T47D (cell line): ENCODE results near the gene CPLX1.
"Not testable (repeated sequence)": the region's sequence is repeated elsewhere in the genome, so short reads cannot be mapped to it uniquely, and the experiment has no call there.

Experiments
- DNase-seq, 2 experiments: peaks; one replicate each; pipeline versions ENCODE4 v3.0.0 to v3.0.0-alpha.2; 2011 to 2012; ENCODE audit warnings: low read depth in 1 of 2, low spot score in 1 of 2
- JUND ChIP-seq: IDR thresholded peaks from 2 replicates; pipeline ENCODE4 v1.6.1; 2012; ENCODE audit warnings: low read depth
- in situ Hi-C: cut with HindIII; loops from 2 replicates; pipeline ENCODE4 v1.10.0; 2016; ENCODE audit warnings: low sequenced_read_pairs, low pct_unique_long_range_greater_than_20kb

The CPLX1 gene

GRCh38 chr4:766559-767283 is 59.2 kb downstream of the CPLX1 start:
- in situ Hi-C loops = no loop called here
- no peak for TF ChIP-seq JUND
- DNase-seq = no peak

DNA sequence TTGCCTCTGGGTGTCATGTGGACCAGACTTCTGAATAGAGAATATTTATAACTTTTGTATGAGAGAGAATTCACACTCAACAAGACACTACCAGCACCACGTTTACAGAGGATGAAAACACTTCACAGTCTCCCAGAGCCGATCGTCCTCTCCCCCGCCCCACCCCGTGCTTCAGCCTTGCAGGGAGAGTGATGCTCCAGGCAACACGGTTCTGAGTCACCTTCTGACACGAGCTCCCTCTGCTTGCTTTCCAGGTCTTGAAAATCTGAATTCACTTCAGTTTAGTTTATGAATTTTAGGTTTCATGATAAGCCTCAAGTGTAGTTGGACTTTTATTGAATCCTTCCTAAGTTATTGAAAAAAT is 59.8 kb downstream of the CPLX1 start:
- TF ChIP-seq JUND = no peak
- in situ Hi-C loops = no loop called here
- DNase-seq = peak in 1 of 2 experiments; percentile 30

DNA sequence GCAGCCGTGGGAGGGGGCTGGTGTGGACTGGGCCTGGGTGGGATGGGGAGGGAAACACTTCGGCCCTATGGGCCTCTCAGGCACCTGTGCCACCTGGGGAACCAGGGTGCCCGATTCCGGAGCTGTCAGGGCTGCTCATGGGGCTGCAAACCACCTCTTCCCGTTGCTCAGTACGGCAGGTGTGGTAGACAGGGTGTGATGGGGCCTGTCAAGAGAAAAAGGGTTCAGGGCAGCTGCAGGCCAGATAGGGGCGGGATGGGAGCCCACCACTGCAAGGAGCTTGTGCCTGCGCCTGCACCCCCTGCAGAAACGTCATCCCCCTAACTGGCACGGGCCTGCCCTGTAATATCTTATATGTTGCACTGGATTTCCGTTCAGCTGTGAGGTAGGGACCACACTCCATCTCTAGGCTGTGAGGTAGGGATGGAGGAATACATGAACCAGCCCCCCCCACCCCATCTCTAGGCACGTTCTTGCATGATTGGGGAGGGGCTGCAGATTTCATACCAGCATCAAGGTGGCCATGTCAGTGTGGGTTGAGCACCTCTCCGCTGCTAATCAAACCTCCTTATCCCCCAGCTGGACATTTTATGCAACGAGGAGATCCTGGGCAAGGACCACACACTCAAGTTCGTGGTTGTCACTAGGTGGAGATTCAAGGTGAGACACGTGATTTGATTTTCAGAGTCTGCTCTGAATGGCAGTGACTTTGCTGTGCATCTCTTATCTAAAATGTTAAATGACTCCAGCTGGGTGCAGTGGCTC is 61.3 kb downstream of the CPLX1 start:
- no peak for DNase-seq
- in situ Hi-C loops = no loop called here
- no peak for TF ChIP-seq JUND

- TF ChIP-seq JUND = no peak
- DNase-seq = peak in 1 of 2 experiments; percentile 39
- in situ Hi-C loops = no loop called here
Observed at GRCh38 chr4:763922-764321, 62.0 kb downstream of the CPLX1 start.

- in situ Hi-C loops = no loop called here
- peak in 1 of 2 experiments; percentile 40 for DNase-seq
- no peak for TF ChIP-seq JUND
Observed at GRCh38 chr4:763191-763810, 62.6 kb downstream of the CPLX1 start.

DNA sequence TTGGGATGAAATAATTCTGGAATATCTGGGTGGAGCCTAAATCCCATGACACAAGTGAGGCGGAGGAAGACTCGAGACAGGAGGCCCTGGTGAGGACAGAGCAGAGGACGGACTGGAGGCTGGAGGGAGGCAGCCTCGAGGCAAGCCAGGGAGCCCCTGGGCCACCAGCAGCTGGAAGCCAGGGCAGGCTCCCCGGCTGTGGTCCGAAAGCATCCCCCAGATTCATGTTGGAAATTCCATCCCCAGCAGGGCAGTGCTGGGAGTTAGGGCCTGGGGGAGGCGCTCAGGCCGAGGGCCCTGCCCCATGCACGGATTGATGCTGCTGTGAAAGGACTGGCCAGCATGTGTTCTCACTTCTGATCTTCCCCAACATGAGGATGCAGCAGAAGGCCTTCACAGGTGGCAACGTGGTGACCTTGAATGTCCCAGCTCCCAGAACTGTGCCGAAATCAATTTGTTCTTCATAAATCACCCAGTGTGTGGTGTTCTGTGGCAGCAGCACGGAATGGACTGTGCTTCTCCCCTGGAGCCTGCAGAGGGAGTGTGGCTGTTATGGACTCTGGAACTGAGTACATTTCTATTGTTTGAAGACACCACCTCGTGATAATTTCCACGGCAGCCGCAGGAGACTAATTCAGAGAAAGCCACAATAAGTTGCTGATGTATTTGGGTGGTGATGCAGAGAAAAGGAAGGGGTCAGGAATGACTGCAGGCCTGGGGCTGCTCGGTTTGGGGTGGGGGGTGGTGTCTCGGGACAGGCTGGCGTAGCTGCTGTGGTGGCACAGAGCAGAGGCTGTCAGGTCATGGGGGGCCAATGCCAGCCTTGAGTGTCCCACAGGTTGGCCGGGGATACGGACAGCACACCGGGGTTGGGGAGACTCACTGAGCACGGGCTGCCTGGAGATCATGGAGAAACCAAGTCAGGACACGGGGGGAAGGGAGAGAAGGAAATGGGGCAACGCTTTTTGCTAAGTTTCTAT is 63.4 kb downstream of the CPLX1 start:
- DNase-seq = peak; percentile 59 to 76
- no peak for TF ChIP-seq JUND
- in situ Hi-C loops = no loop called here

DNA sequence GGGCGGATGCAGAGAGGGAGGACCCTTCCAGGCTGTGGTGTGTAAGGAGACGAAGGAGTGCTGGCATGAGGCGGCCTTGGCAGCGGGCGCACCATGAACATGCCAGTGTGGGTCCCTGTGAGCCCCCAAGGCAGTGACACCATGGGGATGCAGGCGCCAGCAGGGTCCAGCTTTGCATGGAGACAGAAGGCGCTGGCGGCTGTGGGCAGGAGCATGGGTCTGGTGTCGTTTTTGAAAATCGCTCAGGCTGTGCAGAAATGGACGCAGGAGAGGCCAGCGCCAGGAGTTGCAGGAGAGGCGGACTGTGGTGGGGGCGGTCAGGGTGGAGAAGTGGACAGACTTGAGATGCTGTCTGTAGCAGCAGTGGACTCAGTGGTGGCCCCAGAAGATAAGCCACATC is 64.2 kb downstream of the CPLX1 start:
- in situ Hi-C loops = no loop called here
- no peak for TF ChIP-seq JUND
- DNase-seq = no peak

DNA sequence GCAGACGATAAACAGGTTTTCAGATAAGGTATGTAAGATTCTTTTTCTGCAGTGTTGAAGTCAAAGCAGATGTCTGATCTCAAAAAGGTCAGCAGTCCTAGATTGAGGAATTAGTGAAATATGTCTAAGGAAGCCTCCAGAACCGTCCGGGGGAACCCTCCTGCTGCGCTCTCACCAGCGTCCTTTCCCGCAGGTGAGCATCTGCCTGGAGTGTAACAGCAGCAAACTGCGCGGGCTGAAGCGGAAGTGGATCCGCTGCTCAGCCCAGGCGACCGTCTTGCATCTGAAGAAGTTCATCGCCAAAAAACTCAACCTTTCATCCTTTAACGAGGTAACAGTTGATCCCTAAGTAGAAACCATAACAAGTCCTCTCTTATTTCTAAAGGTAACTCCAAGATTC is 64.8 kb downstream of the CPLX1 start:
- no peak for TF ChIP-seq JUND
- in situ Hi-C loops = no loop called here

DNA sequence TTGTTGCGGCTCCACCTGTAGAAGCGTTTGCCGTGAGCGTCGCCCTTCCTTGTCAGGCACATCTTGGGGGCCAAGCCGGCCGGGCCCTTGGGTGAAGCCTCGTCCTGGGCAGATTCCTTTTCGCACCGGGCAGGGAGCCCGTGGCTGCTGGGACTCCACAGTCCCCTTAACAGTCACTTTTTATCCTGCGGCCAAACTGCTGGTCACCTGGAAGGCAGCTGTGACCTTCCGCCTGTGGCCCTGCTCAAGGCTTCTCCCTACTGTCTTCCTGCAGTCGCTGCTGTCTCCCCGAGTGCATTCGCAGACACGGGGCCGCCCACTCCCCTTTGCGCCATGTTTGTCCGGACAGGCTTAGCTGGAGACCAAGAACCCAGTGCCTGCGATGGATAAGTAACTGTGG is 65.3 kb downstream of the CPLX1 start:
- in situ Hi-C loops = no loop called here
- no peak for TF ChIP-seq JUND
- no peak for DNase-seq

More for the DNA sequence above, 64.8 kb downstream of the CPLX1 start:
- DNase-seq = no peak

DNA sequence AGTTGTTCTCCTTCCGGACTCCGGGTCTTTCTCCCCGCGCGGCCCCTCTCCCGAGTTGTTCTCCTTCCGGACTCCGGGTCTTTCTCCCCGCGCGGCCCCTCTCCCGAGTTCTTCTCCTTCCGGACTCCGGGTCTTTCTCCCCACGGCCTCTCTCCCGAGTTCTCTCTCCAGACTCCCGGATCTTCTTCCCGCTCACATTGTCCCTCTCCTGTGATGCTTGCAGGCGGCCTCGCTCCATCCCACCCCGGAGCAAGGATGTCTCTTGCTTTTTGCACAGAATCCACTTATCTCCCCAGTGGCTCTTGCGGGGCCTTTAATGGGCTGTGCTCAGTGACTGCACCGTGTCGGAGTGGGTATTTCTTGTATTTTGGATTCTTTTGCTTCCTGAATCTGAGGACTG is 66.1 kb downstream of the CPLX1 start:
- in situ Hi-C loops = not testable (repeated sequence)

GRCh38 chr4:757111-757510 is 68.8 kb downstream of the CPLX1 start:
- in situ Hi-C loops = no loop called here
- DNase-seq = no peak
- no peak for TF ChIP-seq JUND

More for the DNA sequence above, 66.1 kb downstream of the CPLX1 start:
- DNase-seq = not testable (repeated sequence)
